HG03108 (cell line): Measurements from ENCODE around the gene POLL.
"Not testable (repeated sequence)": the region's sequence is repeated elsewhere in the genome, so short reads cannot be mapped to it uniquely, and the experiment has no call there.

ENCODE experiments used
- ATAC-seq: cut with Tn5 transposase; IDR thresholded peaks from one replicate; pipeline ENCODE4 v1.9.1; 2021; ENCODE audit warnings: moderate library complexity; ENCODE audit not compliant: unreplicated experiment

The POLL gene

DNA sequence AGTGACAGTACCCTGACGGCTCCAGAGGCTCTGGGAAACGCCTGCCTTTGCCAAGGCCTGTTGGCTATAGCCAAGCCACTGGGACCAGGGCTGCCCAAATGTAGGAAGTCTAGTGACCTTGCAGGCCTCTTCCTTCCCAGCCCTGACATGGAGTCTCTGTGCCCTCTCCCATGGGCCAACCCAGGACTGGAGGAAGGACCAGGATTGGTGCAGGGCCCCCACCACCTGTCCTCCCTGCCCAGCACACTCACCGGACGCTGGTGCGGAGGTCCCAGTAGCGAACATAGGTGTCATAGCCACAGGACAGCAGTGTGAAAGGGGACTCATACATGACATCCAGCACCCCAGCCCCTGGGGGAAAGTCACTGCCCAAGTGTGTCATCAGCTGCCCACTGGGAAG, 24.0 kb upstream of the POLL start:
- ATAC-seq = no peak

DNA sequence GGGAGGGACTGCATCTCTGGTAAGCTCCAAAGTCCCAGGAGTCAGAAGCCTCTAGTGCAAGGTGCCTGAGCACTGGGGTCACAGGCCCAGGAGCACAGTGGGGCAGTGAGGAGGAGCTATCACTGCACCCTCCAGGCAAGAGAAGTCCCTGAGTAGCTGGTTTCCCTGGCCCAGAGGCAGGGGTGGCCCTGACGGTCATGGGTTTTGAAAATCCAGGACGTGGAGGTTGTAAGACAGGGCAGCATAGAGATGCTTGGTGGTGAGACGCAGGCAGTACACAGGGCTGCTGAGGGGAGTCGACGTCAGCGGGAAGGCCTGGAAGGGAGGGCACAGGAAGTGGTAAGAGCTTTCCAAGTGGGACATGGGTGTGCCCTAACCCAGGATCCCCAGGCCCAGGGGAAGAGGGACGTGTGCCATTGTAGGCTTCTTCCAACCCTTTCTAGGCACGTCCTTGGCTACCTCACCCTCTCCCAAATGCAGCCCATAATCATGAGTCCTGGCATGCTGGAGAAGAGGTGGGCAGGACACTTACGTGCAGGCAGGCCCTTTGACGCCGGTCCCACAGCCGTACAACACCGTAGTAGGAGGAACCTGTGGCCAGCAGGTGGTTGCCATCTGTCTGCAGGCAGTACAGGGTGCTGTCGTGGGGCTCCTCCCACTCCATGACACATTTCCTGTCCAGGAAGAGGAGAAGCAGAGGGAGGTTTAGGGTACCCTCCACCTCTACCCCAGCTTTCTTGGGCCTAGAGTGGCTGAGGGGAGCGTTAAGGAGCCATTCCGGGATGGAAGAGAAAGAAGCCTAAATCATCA, 23.2 kb upstream of the POLL start:
- no peak for ATAC-seq

- no peak for ATAC-seq
Measured at GRCh38 chr10:101609481-101609880, 21.4 kb upstream of the POLL start.

- ATAC-seq = no peak
Measured at GRCh38 chr10:101607124-101607523, 19.1 kb upstream of the POLL start.

GRCh38 chr10:101602761-101603398, 14.8 kb upstream of the POLL start:
- ATAC-seq = peak; percentile 65

DNA sequence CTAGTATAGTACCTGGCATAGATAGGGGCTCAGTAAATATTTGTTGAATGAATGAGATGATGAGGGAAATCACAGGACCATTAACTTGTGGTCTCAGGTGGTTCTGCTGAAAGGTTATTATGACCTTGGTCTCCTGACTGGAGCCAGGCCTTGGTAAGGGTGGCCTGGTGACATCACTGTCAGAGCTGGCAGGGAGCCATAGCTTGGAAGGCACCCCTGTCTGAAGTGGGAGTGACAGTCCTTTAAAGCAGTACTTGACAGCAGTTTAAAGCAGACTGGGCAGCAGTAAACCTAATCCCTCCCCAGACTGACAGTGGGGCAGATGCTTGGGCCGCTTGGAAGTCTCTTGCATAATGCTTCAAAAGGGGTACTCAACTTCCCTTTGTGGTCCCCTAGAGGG, 13.5 kb upstream of the POLL start:
- no peak for ATAC-seq

DNA sequence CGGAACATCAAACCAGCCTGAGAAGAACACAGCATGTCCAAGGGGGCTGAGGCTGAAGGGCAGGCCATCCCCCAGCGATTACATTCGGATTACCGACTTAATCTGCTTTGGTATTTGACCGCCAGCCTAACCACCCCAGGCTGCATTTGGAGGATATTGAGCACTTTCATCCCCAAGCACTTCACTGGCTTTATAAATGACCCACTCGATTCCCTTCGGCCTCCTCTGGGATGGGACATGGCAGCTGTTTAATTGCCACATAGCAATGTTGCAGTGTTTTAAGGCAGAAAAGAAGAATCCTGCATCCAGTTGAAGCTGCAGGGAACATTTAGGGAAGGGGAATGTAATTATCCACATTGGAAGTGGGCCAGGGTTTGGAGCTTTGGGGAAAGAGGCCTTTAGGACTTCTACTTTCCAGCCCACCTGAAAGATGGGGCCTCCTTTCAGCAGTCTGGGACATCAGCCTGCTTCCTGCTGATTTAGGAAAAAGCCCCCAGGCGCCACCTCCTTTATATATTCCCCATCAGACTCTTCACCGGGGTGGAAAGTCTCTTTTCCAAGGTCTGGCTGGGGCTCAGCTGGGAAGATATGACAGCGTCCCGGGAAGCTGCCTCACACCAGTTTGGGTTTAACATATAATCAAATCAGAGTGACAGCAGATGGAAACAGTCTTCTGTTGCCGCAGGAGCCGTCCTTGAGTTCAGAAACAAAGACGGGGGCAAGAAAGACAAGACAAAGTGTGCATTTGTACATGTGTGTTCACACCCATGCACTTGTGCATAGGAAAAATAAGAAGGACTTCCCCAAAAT, 9.2 kb upstream of the POLL start:
- no peak for ATAC-seq

- ATAC-seq = no peak
Measured at GRCh38 chr10:101595591-101596433, 7.8 kb upstream of the POLL start.

- not testable (repeated sequence) for ATAC-seq
Measured at GRCh38 chr10:101593331-101593730, 5.3 kb upstream of the POLL start.

DNA sequence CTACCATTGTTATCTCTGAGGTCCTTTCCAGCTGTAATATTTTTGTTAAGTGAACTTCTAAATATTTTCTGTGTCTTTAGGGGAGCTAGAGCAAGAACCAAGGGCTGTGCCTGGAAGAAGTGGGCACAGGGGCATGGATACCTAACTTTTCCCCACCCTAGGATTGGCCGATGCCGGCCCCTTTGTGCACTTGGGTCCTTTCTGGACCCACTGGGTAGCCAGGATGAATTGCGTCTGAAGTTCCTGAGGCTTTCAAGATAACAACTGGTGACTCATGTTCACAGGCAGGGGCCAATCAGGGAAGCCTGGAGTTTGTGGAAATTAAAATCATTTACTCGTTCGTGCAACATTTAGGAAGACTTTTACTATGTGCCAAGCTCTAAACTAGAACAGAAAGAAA, 822 bp upstream of the POLL start:
- no peak for ATAC-seq

- ATAC-seq = no peak
Measured at GRCh38 chr10:101585841-101586240, 2.2 kb downstream of the POLL start.

GRCh38 chr10:101580486-101581399, 7.3 kb downstream of the POLL start:
- no peak for ATAC-seq

GRCh38 chr10:101579516-101579870, 8.6 kb downstream of the POLL start:
- no peak for ATAC-seq

DNA sequence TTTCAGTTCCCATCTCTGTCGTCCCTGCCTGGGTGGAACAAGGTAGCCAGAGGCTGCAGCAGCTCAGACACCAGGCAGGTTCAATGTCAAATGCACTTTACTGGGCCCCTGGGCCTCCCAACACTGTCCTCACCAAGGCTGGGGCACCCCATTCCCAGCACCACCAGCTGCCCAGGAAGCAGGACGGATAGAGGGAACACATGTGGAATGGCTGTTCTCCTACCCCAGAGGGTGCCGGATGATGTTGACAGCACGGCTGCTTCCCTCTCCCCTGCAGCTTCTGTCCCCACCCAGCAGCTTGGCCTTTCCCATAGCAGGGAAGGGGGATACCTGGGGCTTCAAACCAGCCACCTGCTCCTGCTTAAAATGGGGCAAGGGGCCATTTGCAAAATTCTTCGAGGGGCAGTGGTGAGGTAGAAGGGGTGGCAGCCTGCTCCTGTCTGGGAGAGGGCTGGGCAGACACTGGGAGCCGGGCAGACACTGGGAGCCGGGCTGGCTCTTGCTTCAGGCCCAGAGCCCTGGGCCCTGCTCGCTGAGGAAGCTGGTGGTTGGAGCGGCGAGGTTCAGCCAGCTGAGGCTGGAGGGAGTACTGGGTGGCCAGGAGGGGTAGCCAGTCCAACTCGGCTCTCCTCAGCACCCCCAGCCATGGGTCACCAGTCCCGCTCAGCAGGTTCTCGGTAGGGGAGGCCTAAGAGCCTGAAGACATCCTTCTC, 9.1 kb downstream of the POLL start:
- no peak for ATAC-seq

DNA sequence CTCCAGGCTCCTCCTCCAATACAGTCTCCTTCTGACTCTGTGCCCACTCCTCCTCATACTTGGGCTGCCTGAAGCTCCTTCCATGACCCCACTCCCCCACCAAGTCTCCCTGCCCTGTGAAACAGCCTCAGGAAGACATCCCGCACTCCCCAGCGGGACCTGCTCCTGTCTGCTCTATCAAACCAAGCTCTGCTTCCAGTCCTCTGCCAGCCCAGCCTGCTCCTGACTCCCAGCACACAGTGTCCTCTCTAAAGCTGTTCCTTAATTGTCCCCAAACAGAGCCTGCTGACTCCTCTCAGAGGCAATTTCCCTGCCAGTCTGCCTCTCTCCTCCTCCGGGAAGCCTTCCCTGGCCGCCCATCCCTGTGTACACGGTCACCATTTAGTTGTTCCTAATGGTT, 9.9 kb downstream of the POLL start:
- ATAC-seq = no peak

DNA sequence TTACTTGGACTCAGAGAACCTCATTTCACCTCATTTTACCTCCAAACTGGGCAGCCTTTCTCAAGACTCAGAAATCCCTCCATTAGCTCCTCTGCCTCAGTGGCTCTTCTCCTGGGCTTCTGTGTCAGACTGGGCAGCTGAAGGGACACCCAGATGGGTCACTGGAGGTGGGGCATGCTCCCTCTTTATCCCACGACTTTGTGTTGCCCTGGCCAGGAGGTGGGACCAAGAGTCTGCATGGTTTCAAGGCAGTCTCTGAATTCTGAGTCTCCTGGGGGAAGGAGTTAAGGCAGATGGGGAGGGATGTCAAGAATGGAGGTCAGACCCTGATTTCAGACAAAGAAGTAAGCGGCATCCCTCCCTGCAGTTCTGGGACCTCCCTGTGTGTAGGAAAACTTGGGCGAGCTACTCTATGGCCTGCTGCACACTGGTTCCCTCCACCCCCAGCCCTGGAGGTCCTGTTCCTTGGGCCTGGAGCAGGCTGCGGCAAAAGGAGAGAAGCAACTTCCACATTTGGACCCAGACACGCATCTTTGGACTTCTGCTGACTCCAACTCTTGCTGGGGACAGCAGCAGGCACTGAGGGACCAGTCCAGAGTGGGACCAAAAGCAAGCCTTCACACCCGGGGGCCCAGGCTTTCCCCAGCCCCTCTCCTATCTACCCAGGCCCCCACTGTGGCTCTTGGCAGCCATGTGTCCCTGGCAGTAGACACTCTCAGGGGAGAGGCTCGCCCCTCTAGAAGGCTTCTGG, 10.8 kb downstream of the POLL start:
- ATAC-seq = no peak

- no peak for ATAC-seq
Measured at GRCh38 chr10:101576211-101576863, 11.7 kb downstream of the POLL start.

DNA sequence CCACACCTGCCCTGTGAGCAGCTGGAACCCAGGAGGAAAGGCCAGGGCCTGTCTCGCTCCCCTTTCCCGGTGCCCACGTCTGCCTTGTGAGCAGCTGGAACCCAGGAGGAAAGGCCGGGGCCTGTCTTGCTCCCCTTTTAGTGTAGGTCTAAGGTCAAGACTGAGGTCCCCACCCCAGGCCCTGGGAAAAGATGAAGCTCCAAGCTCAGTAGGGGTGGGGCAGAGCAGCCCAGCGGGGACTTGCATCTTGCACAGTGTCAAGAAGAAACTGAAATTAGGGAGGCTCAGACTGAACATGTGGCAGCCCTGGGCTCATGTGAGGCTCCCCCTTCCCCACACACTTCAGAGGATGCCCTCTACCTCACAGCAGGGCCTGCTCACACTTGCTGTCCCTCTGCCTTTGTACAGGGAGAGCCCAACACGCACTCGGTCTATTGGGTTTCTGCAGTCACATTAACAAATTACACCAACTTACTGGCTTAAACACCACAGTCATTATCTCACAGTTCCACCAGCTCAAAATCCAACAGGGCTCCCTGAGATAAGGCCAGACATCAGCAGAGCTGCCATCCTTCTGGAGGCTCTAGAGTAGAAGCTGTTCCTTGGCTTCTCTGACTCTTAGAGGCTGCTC, 12.4 kb downstream of the POLL start:
- ATAC-seq = no peak
